Cerebellar nuclear complex (tissue), 1 donor: ENCODE data around the gene RHD.
"Not testable (repeated sequence)": the region's sequence is repeated elsewhere in the genome, so short reads cannot be mapped to it uniquely, and the experiment has no call there.

Experiments
- DNase-seq, 2 experiments: peaks; one replicate each; lab custom pipeline; 2025; lab: John Stamatoyannopoulos, UW

RHD gene

GRCh38 chr1:25308168-25308567 lies 35.9 kb downstream of the RHD start:
- not testable (repeated sequence) for DNase-seq

- DNase-seq, result not testable (repeated sequence)
These were observed 36.8 kb downstream of the RHD start for GRCh38 chr1:25309085-25309484.

- DNase-seq, result not testable (repeated sequence)
These were observed 37.2 kb downstream of the RHD start for GRCh38 chr1:25309486-25309885.

- DNase-seq, result not testable (repeated sequence)
These were observed 40.6 kb downstream of the RHD start for GRCh38 chr1:25312806-25313470.

- DNase-seq, result not testable (repeated sequence)
These were observed 48.1 kb downstream of the RHD start for GRCh38 chr1:25320314-25320938.

GRCh38 chr1:25322127-25322526 lies 49.8 kb downstream of the RHD start:
- DNase-seq, result not testable (repeated sequence)

- not testable (repeated sequence) for DNase-seq
These were observed 52.1 kb downstream of the RHD start for GRCh38 chr1:25324407-25324806.

GRCh38 chr1:25327864-25328790 lies 55.8 kb downstream of the RHD start:
- not testable (repeated sequence) for DNase-seq

- not testable (repeated sequence) for DNase-seq
These were observed 56.5 kb downstream of the RHD start for GRCh38 chr1:25328791-25329185.

GRCh38 chr1:25329336-25329735 lies 57.0 kb downstream of the RHD start:
- DNase-seq, result not testable (repeated sequence)

GRCh38 chr1:25329950-25330349 lies 57.6 kb downstream of the RHD start:
- not testable (repeated sequence) for DNase-seq

GRCh38 chr1:25336922-25337354 lies 64.6 kb downstream of the RHD start:
- not testable (repeated sequence) for DNase-seq

- not testable (repeated sequence) for DNase-seq
These were observed 65.3 kb downstream of the RHD start for GRCh38 chr1:25337483-25338187.

- DNase-seq, result peak; percentile 42 to 45
These were observed 66.1 kb downstream of the RHD start, which contains the start of gene TMEM50A for GRCh38 chr1:25338188-25338981. Gene TMEM50A (plus strand): TSS chr1:25338334. CDS start chr1:25340487, 2,153 bp downstream.

- DNase-seq, result no peak
These were observed 66.7 kb downstream of the RHD start for GRCh38 chr1:25338986-25339385.

GRCh38 chr1:25341746-25342145 lies 69.4 kb downstream of the RHD start:
- no peak for DNase-seq

- DNase-seq, result no peak
These were observed 70.5 kb downstream of the RHD start for GRCh38 chr1:25342846-25343245.

- no peak for DNase-seq
These were observed 71.6 kb downstream of the RHD start for GRCh38 chr1:25343872-25344271.

GRCh38 chr1:25347556-25347955 lies 75.2 kb downstream of the RHD start:
- DNase-seq, result no peak

GRCh38 chr1:25349606-25350005 lies 77.3 kb downstream of the RHD start:
- no peak for DNase-seq
